A549 (cell line): ENCODE results near the gene CHMP3.

Source experiments
- JUNB ChIP-seq: fragments of >200 bp; sonication (Bioruptor Twin); formaldehyde crosslinking; IDR thresholded peaks from 2 replicates; pipeline ENCODE4 v1.6.1; 2016
- TP53 ChIP-seq: fragments of 250-450 bp; sonication (Bioruptor Pico); IDR thresholded peaks from 2 replicates; pipeline ENCODE4 v1.5.0; 2021; ENCODE audit warnings: mild to moderate bottlenecking, moderate library complexity
- USF2 ChIP-seq: fragments of 450-650 bp; IDR thresholded peaks from 2 replicates; pipeline ENCODE4 v1.6.1; 2014; ENCODE audit warnings: antibody characterized with exemption
- ZC3H11A ChIP-seq: fragments of 450-650 bp; IDR thresholded peaks from 2 replicates; pipeline ENCODE4 v1.6.1; 2014; ENCODE audit warnings: antibody characterized with exemption, mild to moderate bottlenecking
- TF ChIP-seq, protein P1 (sequence below): fragments of 200-600 bp; sonication (generic); IDR thresholded peaks from 2 replicates; pipeline ENCODE4 v1.6.1; 2016; ENCODE audit warnings: antibody characterized with exemption, mild to moderate bottlenecking, moderate library complexity

- TF ChIP-seq, protein P1, sequence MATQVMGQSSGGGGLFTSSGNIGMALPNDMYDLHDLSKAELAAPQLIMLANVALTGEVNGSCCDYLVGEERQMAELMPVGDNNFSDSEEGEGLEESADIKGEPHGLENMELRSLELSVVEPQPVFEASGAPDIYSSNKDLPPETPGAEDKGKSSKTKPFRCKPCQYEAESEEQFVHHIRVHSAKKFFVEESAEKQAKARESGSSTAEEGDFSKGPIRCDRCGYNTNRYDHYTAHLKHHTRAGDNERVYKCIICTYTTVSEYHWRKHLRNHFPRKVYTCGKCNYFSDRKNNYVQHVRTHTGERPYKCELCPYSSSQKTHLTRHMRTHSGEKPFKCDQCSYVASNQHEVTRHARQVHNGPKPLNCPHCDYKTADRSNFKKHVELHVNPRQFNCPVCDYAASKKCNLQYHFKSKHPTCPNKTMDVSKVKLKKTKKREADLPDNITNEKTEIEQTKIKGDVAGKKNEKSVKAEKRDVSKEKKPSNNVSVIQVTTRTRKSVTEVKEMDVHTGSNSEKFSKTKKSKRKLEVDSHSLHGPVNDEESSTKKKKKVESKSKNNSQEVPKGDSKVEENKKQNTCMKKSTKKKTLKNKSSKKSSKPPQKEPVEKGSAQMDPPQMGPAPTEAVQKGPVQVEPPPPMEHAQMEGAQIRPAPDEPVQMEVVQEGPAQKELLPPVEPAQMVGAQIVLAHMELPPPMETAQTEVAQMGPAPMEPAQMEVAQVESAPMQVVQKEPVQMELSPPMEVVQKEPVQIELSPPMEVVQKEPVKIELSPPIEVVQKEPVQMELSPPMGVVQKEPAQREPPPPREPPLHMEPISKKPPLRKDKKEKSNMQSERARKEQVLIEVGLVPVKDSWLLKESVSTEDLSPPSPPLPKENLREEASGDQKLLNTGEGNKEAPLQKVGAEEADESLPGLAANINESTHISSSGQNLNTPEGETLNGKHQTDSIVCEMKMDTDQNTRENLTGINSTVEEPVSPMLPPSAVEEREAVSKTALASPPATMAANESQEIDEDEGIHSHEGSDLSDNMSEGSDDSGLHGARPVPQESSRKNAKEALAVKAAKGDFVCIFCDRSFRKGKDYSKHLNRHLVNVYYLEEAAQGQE, result no peak
- TF ChIP-seq JUNB (no peak), ZC3H11A (no peak), TP53 (CRISPR knock-in tag) (no peak), USF2 (no peak)
Observed at GRCh38 chr2:86570059-86570458, 6.8 kb upstream of the CHMP3 start.
